DLD1 (cell line): ENCODE measurements around the gene CPSF4.
"Not testable (repeated sequence)": the region's sequence is repeated elsewhere in the genome, so short reads cannot be mapped to it uniquely, and the experiment has no call there.

Source experiments
- in situ Hi-C: cut with HindIII; loops from 2 replicates; pipeline ENCODE4 v1.10.0; 2017; ENCODE audit warnings: low sequenced_read_pairs

The CPSF4 gene

GRCh38 chr7:99478464-99479440 lies 40.0 kb downstream of the CPSF4 start:
- in situ Hi-C loops: no loop called here

GRCh38 chr7:99485094-99485493 lies 46.4 kb downstream of the CPSF4 start:
- in situ Hi-C loops: no loop called here

GRCh38 chr7:99489235-99489634 lies 50.5 kb downstream of the CPSF4 start:
- in situ Hi-C loops: no loop called here

GRCh38 chr7:99490878-99491277 lies 52.1 kb downstream of the CPSF4 start:
- in situ Hi-C loops: no loop called here

- in situ Hi-C loops: no loop called here
Observed at GRCh38 chr7:99493823-99494222, 55.1 kb downstream of the CPSF4 start.

- in situ Hi-C loops: no loop called here
Observed at GRCh38 chr7:99497766-99498545, 59.2 kb downstream of the CPSF4 start.

- in situ Hi-C loops: no loop called here
Observed at GRCh38 chr7:99498546-99498944, 59.8 kb downstream of the CPSF4 start.

GRCh38 chr7:99499371-99499720 lies 60.6 kb downstream of the CPSF4 start:
- in situ Hi-C loops: no loop called here

- in situ Hi-C loops: no loop called here
Observed at GRCh38 chr7:99499721-99500636, 61.2 kb downstream of the CPSF4 start, which contains the start of gene ZNF394. Gene ZNF394, minus strand, starts transcription at chr7:99500281. Its CDS starts 188 bp downstream, at chr7:99500093.

GRCh38 chr7:99500637-99501009 lies 61.9 kb downstream of the CPSF4 start:
- in situ Hi-C loops: no loop called here

- in situ Hi-C loops: not testable (repeated sequence)
Observed at GRCh38 chr7:99501236-99501635, 62.5 kb downstream of the CPSF4 start.

GRCh38 chr7:99504281-99504602 lies 65.5 kb downstream of the CPSF4 start:
- in situ Hi-C loops: no loop called here

GRCh38 chr7:99504603-99505323 lies 66.0 kb downstream of the CPSF4 start, which contains the start of gene ZKSCAN5:
Gene ZKSCAN5, plus strand, starts transcription at chr7:99504662. Its CDS starts 1,383 bp downstream, at chr7:99506045.
- in situ Hi-C loops: no loop called here

GRCh38 chr7:99505324-99505662 lies 66.5 kb downstream of the CPSF4 start:
- in situ Hi-C loops: no loop called here
